Spleen (tissue), 11 donors: ENCODE data around the gene CENPT. TPM values are rescaled to one million over a fixed set of nuclear protein-coding genes. Genes with fewer than 3 reads are reported as not detected.

Source experiments
- DNase-seq: peaks from one replicate; pipeline ENCODE4 v3.0.0-alpha.2; 2020
- H3K27ac ChIP-seq, 8 donors: fragments of 200-600 bp; sonication (generic) in 7 of 8; 1 replicate in 4 of 8; 2 replicates in 4 of 8; pipeline versions ENCODE4 v1.5.0 to v1.8.0; 2016 to 2021; ENCODE audit warnings: inconsistent platforms in 4 of 8, mild to moderate bottlenecking in 4 of 8, moderate library complexity in 1 of 8
- H3K27me3 ChIP-seq, 7 donors: fragments of 200-600 bp; sonication (generic) in 6 of 7; replicated peaks in 1 of 7; 1 replicate in 4 of 7; 2 replicates in 3 of 7; pipeline versions ENCODE4 v1.5.0 to v1.8.0; 2016 to 2021; ENCODE audit warnings: inconsistent platforms in 3 of 7, mild to moderate bottlenecking in 1 of 7
- H3K36me3 ChIP-seq, 6 donors: fragments of 200-600 bp; sonication (generic) in 5 of 6; 1 replicate in 4 of 6; 2 replicates in 2 of 6; pipeline versions ENCODE4 v1.5.0 to v1.8.0; 2016 to 2021; ENCODE audit warnings: inconsistent platforms in 2 of 6
- H3K4me1 ChIP-seq, 6 donors: fragments of 200-600 bp; sonication (generic) in 5 of 6; 1 replicate in 3 of 6; 2 replicates in 3 of 6; pipeline versions ENCODE4 v1.5.0 to v1.8.0; 2016 to 2021; ENCODE audit warnings: inconsistent platforms in 3 of 6
- H3K4me3 ChIP-seq, 8 donors: fragments of 200-600 bp; sonication (generic) in 7 of 8; 1 replicate in 4 of 8; 2 replicates in 4 of 8; pipeline versions ENCODE4 v1.5.0 to v1.8.0; 2016 to 2021; ENCODE audit warnings: inconsistent platforms in 4 of 8, mild to moderate bottlenecking in 4 of 8, moderate library complexity in 2 of 8
- H3K9me3 ChIP-seq, 8 donors: fragments of 200-600 bp; sonication (generic) in 7 of 8; 1 replicate in 4 of 8; 2 replicates in 4 of 8; pipeline versions ENCODE4 v1.5.0 to v1.8.0; 2016 to 2021; ENCODE audit warnings: inconsistent platforms in 4 of 8
- POLR2A ChIP-seq, 3 donors: fragments of 450-650 bp; IDR thresholded peaks; one replicate each; pipeline ENCODE4 v1.5.1; 2017; ENCODE audit warnings: antibody characterized with exemption in 3 of 3, mild to moderate bottlenecking in 1 of 3
- POLR2AphosphoS5 ChIP-seq, 3 donors: sonication (generic); formaldehyde crosslinking; IDR thresholded peaks; one replicate each; pipeline ENCODE4 v1.5.1; 2017; ENCODE audit warnings: antibody characterized with exemption in 3 of 3
- WGBS, 5 donors: extraction: QIAGEN DNeasy Blood & Tissue Kit in 3 of 5; methylation state at CpG; one replicate each; pipeline versions ENCODE4 v1.1.5 to v1.1.7; 2013 to 2018; 5-methylcytosine and 5-hydroxymethylcytosine counted together
- intact Hi-C: fragments of 100-400 bp; cut with DNase I; formaldehyde crosslinking; loops from one replicate; pipeline ENCODE4 v1.15.0; 2023; ENCODE audit warnings: low total_unique reads
- polyA plus RNA-seq, 3 donors: library from polyadenylated mRNA; stranded (reverse); fragments of 200-250 nt; gene quantifications; one replicate each; pipeline ENCODE4 v1.2.1, GENCODE V29; 2013
- total RNA-seq, 7 donors: library from RNA; depleted of rRNA in 3 of 7; stranded (reverse); fragments of >200 nt in 3 of 7; fragmentation: NEBNext Ultra II Directional in 4 of 7; extraction: Animal tissue kit (Norgen Biotek cat#: 25700) in 4 of 7; gene quantifications; one replicate each; pipeline versions ENCODE4 v1.1.0 to v1.2.1, GENCODE V29; 2016 to 2021
- TF ChIP-seq, protein P1 (sequence below), 11 experiments: fragments of 200-600 bp in 7 of 11; fragments of 450-650 bp in 4 of 11; sonication (generic) in 4 of 11; IDR thresholded peaks in 8 of 11; conservative IDR thresholded peaks in 3 of 11; 1 replicate in 7 of 11; 2 replicates in 4 of 11; pipeline versions ENCODE4 v1.4.0 to v1.8.0; 2016 to 2021; ENCODE audit warnings: antibody characterized with exemption in 11 of 11, inconsistent platforms in 4 of 11, mild to moderate bottlenecking in 1 of 11
- donor health status: healthy with polysubstance abuse.
- donor health status: DM: no; HTN: no; CAD: no; lungs with moderate emphysema.
- donor health status: DM: no; HTN: no; CAD: no.
- donor health status: Bipolar disorder and iron deficiency.
- donor health status: healthy.
- donor health status: DM: no; HTN: no; CAD: no.
- donor health status: DM: yes; HTN: yes; CAD: no.

CENPT gene
- total and polyA plus RNA-seq, 10 donors = 43.2 to 101 (median 53.4) TPM

DNA sequence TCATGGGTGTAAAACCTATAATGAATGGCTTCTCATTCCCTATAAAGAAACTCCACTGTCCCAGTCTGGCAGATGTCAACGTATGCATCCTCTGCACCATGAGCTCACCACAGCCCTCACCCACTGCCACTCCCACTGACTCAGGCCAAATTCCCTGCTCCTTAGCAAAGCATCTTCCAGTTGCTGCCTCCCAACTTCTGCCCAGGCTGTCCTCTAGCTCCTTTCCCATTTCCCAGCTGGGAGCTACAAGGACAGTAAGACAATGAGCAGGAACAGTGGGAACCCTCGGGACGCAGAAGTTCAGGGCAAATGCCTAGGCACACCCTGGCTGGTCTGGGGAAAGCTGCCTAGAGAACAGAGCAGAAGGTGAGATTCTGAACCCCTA lies 14.5 kb downstream of the CENPT start:
- Histone ChIP-seq H3K9me3 (no peaks in the 10 kb centered on the region), H3K27me3 (no peaks in the 10 kb centered on the region), H3K4me3 (peak overlapping the region; percentile 52 to 97 (median 90)), H3K36me3 (peaks cover 0 to 43% (median 41%) of the 10 kb centered on the region in 6 donors), H3K4me1 (peaks cover 8 to 30% (median 19%) of the 10 kb centered on the region in 6 donors), H3K27ac (peak overlapping the region in 5 of 8 donors; percentile 62 to 85 (median 74))
- no peak for DNase-seq
- TF ChIP-seq POLR2A (IDR thresholded peaks at IDR 0.05) (no peak), POLR2AphosphoS5 (IDR thresholded peaks at IDR 0.05) (no peak)
- TF ChIP-seq, protein P1, sequence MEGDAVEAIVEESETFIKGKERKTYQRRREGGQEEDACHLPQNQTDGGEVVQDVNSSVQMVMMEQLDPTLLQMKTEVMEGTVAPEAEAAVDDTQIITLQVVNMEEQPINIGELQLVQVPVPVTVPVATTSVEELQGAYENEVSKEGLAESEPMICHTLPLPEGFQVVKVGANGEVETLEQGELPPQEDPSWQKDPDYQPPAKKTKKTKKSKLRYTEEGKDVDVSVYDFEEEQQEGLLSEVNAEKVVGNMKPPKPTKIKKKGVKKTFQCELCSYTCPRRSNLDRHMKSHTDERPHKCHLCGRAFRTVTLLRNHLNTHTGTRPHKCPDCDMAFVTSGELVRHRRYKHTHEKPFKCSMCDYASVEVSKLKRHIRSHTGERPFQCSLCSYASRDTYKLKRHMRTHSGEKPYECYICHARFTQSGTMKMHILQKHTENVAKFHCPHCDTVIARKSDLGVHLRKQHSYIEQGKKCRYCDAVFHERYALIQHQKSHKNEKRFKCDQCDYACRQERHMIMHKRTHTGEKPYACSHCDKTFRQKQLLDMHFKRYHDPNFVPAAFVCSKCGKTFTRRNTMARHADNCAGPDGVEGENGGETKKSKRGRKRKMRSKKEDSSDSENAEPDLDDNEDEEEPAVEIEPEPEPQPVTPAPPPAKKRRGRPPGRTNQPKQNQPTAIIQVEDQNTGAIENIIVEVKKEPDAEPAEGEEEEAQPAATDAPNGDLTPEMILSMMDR (IDR thresholded peaks at IDR 0.05 in 8 of 11, conservative IDR thresholded peaks at IDR 0.05 in 3 of 11) = no peak
- WGBS, 5 donors = 0 to 8% (median 2%) methylated on average over 3 of the region's 3 CpGs
- intact Hi-C loops = no loop called here

- 92 to 100% (median 95%) methylated on average over 4 of the region's 4 CpGs for WGBS, 5 donors
- Histone ChIP-seq H3K36me3 (peaks cover 0 to 69% (median 54%) of the 10 kb centered on the region in 6 donors), H3K4me3 (no peak overlapping the region), H3K4me1 (peaks cover 8 to 20% (median 13%) of the 10 kb centered on the region in 6 donors), H3K27ac (no peak overlapping the region), H3K27me3 (no peaks in the 10 kb centered on the region), H3K9me3 (no peaks in the 10 kb centered on the region)
- intact Hi-C loops = no loop called here
- no peak for TF ChIP-seq POLR2A (IDR thresholded peaks at IDR 0.05)
- TF ChIP-seq, protein P1 (IDR thresholded peaks at IDR 0.05 in 8 of 11, conservative IDR thresholded peaks at IDR 0.05 in 3 of 11) = no peak
- TF ChIP-seq POLR2AphosphoS5 (IDR thresholded peaks at IDR 0.05) = no peak
- DNase-seq = no peak
Observed at GRCh38 chr16:67828651-67829050, 18.8 kb downstream of the CENPT start.

DNA sequence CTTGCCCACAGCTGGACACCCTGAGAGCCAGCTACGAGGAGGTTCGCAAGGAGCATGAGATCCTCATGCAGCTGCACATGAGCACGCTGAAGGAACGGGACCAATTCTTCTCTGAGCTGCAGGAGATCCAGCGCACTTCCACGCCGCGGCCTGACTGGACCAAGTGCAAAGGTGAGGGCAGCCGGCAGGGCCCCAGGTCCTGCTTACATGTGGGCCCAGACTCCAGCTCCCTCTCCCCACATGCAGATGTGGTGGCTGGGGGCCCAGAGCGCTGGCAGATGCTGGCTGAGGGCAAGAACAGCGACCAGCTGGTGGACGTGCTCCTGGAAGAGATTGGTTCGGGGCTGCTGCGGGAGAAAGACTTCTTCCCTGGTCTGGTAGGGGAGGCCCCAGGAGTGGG lies 21.6 kb downstream of the CENPT start:
- Histone ChIP-seq H3K27me3 (no peaks in the 10 kb centered on the region), H3K9me3 (no peaks in the 10 kb centered on the region), H3K4me1 (no peaks in the 10 kb centered on the region), H3K36me3 (peaks cover 0 to 55% (median 41%) of the 10 kb centered on the region in 6 donors), H3K27ac (no peak overlapping the region), H3K4me3 (no peak overlapping the region)
- DNase-seq = no peak
- WGBS, 5 donors = 93 to 97% (median 96%) methylated on average over 3 to 14 of the region's 14 CpGs
- intact Hi-C loops = no loop called here
- TF ChIP-seq POLR2AphosphoS5 (IDR thresholded peaks at IDR 0.05) (no peak), POLR2A (IDR thresholded peaks at IDR 0.05) (no peak)
- TF ChIP-seq, protein P1 (IDR thresholded peaks at IDR 0.05 in 8 of 11, conservative IDR thresholded peaks at IDR 0.05 in 3 of 11) = no peak

DNA sequence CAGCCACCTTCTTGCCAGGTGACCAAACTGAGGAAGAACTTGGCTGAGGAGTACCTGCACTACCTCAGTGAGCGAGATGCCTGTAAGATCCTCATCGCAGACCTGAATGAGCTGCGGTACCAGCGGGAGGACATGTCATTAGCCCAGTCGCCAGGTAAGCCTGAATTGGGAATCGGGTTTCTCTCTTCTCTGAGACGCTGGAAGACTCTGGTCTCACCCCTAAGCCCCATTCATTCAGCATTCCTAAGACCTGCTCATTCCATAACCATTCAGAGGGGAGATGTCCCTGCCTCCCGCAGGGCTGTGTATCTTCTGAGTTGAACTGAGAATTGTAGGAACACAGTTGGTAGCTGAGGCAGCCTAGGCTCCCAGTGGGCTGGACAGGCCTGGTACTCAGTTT lies 22.4 kb downstream of the CENPT start:
- 90 to 93% (median 92%) methylated on average over 7 to 8 of the region's 8 CpGs for WGBS, 5 donors
- intact Hi-C loops = no loop called here
- no peaks in the 10 kb centered on the region for H3K4me1 ChIP-seq

More for the DNA sequence above, 22.4 kb downstream of the CENPT start:
- no peaks in the 10 kb centered on the region for H3K27me3 ChIP-seq
- H3K36me3 ChIP-seq = peaks cover 0 to 47% (median 34%) of the 10 kb centered on the region in 6 donors
- H3K27ac ChIP-seq = no peak overlapping the region
- no peak overlapping the region for H3K4me3 ChIP-seq
- no peaks in the 10 kb centered on the region for H3K9me3 ChIP-seq
- TF ChIP-seq POLR2A (IDR thresholded peaks at IDR 0.05) = no peak
- TF ChIP-seq, protein P1 (IDR thresholded peaks at IDR 0.05 in 8 of 11, conservative IDR thresholded peaks at IDR 0.05 in 3 of 11) = no peak
- no peak for TF ChIP-seq POLR2AphosphoS5 (IDR thresholded peaks at IDR 0.05)
- no peak for DNase-seq
